ENCODE data around the gene AATF. TPM values are rescaled to one million over a fixed set of nuclear protein-coding genes. Genes with fewer than 3 reads are reported as not detected.

Gene AATF
- total RNA-seq, 2 experiments from 2014 or later, result 40.3 to 40.8 TPM

DNA sequence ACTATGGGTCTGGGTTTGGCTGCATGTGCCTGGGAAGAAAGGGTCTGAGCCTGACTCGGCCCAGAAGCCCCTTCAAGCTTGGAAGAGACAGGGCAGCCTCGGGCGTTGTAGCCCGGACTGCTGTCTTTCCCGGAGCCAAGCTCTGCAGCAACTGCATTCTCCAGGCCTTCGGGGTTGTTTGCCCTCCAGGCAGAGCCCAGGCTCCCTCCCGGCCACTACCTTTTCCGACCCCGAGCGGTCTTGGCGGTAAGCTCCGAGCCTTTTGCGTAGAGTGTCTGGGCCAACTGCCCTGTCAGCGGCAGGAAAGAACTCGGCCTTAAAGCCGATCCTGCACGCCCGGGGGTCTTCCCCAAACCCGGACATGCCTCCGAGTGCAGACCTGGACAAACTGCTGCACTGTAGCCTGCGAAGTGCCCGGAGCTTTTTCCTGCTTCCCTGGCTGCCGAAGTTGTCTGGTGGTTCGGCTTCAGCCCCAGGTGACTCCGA lies 10.1 kb upstream of the AATF start:
- Mint-ChIP-seq H3K27ac (no peak overlapping the region), H3K4me3 (peak overlapping the region; percentile 79), H3K4me1 (ENCODE audit: low read depth) (peaks cover 68% of the 10 kb centered on the region), H3K9me3 (peaks cover under 1% of the 10 kb centered on the region), H3K36me3 (ENCODE audit: low read depth) (no peaks in the 10 kb centered on the region), H3K27me3 (peaks cover 85% of the 10 kb centered on the region)
- TF ChIP-seq, protein P1, sequence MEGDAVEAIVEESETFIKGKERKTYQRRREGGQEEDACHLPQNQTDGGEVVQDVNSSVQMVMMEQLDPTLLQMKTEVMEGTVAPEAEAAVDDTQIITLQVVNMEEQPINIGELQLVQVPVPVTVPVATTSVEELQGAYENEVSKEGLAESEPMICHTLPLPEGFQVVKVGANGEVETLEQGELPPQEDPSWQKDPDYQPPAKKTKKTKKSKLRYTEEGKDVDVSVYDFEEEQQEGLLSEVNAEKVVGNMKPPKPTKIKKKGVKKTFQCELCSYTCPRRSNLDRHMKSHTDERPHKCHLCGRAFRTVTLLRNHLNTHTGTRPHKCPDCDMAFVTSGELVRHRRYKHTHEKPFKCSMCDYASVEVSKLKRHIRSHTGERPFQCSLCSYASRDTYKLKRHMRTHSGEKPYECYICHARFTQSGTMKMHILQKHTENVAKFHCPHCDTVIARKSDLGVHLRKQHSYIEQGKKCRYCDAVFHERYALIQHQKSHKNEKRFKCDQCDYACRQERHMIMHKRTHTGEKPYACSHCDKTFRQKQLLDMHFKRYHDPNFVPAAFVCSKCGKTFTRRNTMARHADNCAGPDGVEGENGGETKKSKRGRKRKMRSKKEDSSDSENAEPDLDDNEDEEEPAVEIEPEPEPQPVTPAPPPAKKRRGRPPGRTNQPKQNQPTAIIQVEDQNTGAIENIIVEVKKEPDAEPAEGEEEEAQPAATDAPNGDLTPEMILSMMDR (IDR thresholded peaks at IDR 0.05), result no peak
- peak in 3 of 14 experiments; percentile 9 to 35 (median 28) for DNase-seq
- intact Hi-C loops (cut with DNase I, micrococcal nuclease), result no loop called here
- ATAC-seq (ENCODE audit: poor library complexity), result no peak
- POLR2A ChIA-PET, result interaction anchor here (0.8 to 2.6 kb wide), 3 partner anchors 10 to 393 kb away, joined by 3 to 16 read pairs (median 3); partner anchors contain the start of gene AATF
- CTCF ChIA-PET, result no interaction called here
- peaks cover 96 to 99% of the 10 kb centered on the region in 2 experiments for H3K27me3 ChIP-seq (ENCODE audit: control insufficient read depth in 1 of 2, insufficient read depth in 2 of 2, low read length in 2 of 2)
- no peak overlapping the region for H3K27ac ChIP-seq (ENCODE audit: low read depth in 1 of 2, low read length in 2 of 2)
- H3K36me3 ChIP-seq (ENCODE audit: insufficient read depth, low read length), result no peaks in the 10 kb centered on the region
- no peak overlapping the region for H3K4me3 ChIP-seq (ENCODE audit: low read length)
- H3K9me3 ChIP-seq (ENCODE audit: control insufficient read depth in 1 of 2, insufficient read depth in 1 of 2, low read length in 2 of 2), result peaks cover 0 to 85% of the 10 kb centered on the region in 2 experiments
- peaks cover 97% of the 10 kb centered on the region for H3K4me1 ChIP-seq (ENCODE audit: insufficient read depth, low read length)

DNA sequence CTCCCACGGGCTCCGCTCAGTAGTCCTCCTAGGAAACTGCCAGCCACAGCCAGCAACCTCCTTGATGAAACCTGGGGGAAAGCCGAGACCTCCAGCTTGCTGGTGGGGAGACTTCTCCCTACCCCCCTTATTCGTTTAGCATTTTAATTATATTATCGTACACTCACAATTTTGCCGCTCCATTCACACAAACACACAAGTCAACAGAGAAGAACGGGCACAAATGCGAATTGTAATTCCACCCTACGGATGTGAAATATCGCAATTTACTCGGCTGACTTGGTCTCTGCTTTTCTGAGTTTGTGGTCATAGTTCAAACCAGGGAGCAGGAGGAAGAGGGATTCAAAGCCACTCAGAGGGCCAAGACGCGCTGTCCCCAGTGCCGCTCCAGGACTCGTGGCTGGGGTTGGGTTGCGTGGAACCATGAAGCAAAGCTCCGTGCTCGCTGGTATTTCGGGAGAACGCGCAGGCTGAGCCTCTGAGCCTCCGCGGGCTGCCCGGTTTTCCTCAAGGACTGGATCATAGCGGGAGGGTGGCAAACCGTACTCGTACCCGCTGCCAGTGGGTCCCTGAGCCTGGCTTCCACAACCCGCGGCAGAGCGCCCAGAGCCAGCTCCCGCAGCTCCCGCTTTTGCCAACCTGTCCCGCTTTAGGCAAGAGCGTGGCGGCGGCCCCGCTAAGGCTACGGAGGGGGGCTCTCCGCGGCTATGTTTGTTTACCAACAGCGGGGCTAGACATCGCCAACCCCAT lies 9.5 kb upstream of the AATF start:
- peak in 1 of 14 experiments; percentile 34 for DNase-seq
- Mint-ChIP-seq H3K4me3 (peak overlapping the region; percentile 58), H3K27ac (no peak overlapping the region), H3K27me3 (peaks cover 85% of the 10 kb centered on the region), H3K9me3 (peaks cover 2% of the 10 kb centered on the region), H3K4me1 (ENCODE audit: low read depth) (peaks cover 66% of the 10 kb centered on the region), H3K36me3 (ENCODE audit: low read depth) (no peaks in the 10 kb centered on the region)
- Histone ChIP-seq H3K9me3 (ENCODE audit: control insufficient read depth in 1 of 2, insufficient read depth in 1 of 2, low read length in 2 of 2) (peaks cover 0 to 80% of the 10 kb centered on the region in 2 experiments), H3K36me3 (ENCODE audit: insufficient read depth, low read length) (no peaks in the 10 kb centered on the region), H3K4me3 (ENCODE audit: low read length) (no peak overlapping the region), H3K4me1 (ENCODE audit: insufficient read depth, low read length) (peaks cover 91% of the 10 kb centered on the region), H3K27ac (ENCODE audit: low read depth in 1 of 2, low read length in 2 of 2) (no peak overlapping the region), H3K27me3 (ENCODE audit: control insufficient read depth in 1 of 2, insufficient read depth in 2 of 2, low read length in 2 of 2) (peaks cover 95 to 99% of the 10 kb centered on the region in 2 experiments)
- ChIA-PET POLR2A (interaction anchor here (1.1 to 2.6 kb wide), 2 partner anchors 9 to 386 kb away, joined by 3 to 16 read pairs; partner anchors contain the start of gene AATF), CTCF (no interaction called here)
- intact Hi-C loops (cut with DNase I, micrococcal nuclease), result no loop called here
- no peak for ATAC-seq (ENCODE audit: poor library complexity)
- TF ChIP-seq, protein P1 (IDR thresholded peaks at IDR 0.05), result no peak

DNA sequence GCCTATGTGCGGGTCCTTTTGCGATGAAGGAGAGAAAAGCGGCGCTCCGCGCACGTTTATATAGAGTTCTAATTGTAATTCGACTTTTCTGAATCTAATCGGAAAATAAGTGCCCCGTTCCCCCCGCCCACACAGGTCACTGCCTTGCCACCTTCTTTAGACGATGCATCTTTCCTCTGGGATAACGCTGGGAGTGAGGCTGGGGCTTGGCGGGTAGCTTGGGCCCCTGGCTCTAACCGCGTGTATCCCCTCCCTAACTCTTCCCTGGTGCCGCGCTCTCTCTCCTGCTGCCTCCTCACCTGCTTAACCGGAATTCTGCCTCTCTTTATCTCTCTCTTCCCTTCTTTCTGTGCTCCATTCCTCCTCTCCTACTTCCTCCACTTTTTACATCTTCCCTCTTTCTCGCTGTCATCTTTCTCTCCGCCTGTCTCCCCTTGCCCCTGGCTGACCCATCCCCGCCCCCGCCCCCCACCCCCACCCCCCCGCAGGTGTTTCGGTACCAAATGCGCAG lies 8.9 kb upstream of the AATF start:
- peaks cover 2% of the 10 kb centered on the region for H3K9me3 Mint-ChIP-seq
- ATAC-seq (ENCODE audit: poor library complexity) (no peak), DNase-seq (peak in 1 of 14 experiments; percentile 30)
- TF ChIP-seq, protein P1 (IDR thresholded peaks at IDR 0.05), result no peak
- Histone ChIP-seq H3K27ac (ENCODE audit: low read depth in 1 of 2, low read length in 2 of 2) (no peak overlapping the region), H3K27me3 (ENCODE audit: control insufficient read depth in 1 of 2, insufficient read depth in 2 of 2, low read length in 2 of 2) (peaks cover 94 to 99% of the 10 kb centered on the region in 2 experiments), H3K9me3 (ENCODE audit: control insufficient read depth in 1 of 2, insufficient read depth in 1 of 2, low read length in 2 of 2) (peaks cover 0 to 74% of the 10 kb centered on the region in 2 experiments), H3K36me3 (ENCODE audit: insufficient read depth, low read length) (no peaks in the 10 kb centered on the region), H3K4me1 (ENCODE audit: insufficient read depth, low read length) (peaks cover 84% of the 10 kb centered on the region), H3K4me3 (ENCODE audit: low read length) (no peak overlapping the region)
- H3K27ac Mint-ChIP-seq, result no peak overlapping the region
- ChIA-PET POLR2A (interaction anchor here (2.6 kb wide), 1 partner anchor 9 kb away, joined by 16 read pairs; the partner anchor contains the start of gene AATF), CTCF (no interaction called here)
- no peaks in the 10 kb centered on the region for H3K36me3 Mint-ChIP-seq (ENCODE audit: low read depth)
- intact Hi-C loops (cut with DNase I, micrococcal nuclease), result no loop called here
- peaks cover 88% of the 10 kb centered on the region for H3K27me3 Mint-ChIP-seq
- H3K4me1 Mint-ChIP-seq (ENCODE audit: low read depth), result peaks cover 64% of the 10 kb centered on the region
- H3K4me3 Mint-ChIP-seq, result no peak overlapping the region
